Kidney capillary endothelial cell (primary cell): ENCODE data around the gene HBA2.
"Not testable (repeated sequence)": the region's sequence is repeated elsewhere in the genome, so short reads cannot be mapped to it uniquely, and the experiment has no call there.

Experiments used
- DNase-seq: peaks from one replicate; pipeline ENCODE4 v3.0.0-alpha.2; 2018; ENCODE audit warnings: low spot score

Gene HBA2

GRCh38 chr16:155031-155398 lies 17.7 kb upstream of the HBA2 start:
- DNase-seq = no peak

GRCh38 chr16:159136-159849 lies 13.4 kb upstream of the HBA2 start:
- no peak for DNase-seq

GRCh38 chr16:160242-160641 lies 12.4 kb upstream of the HBA2 start:
- DNase-seq = not testable (repeated sequence)

- no peak for DNase-seq
Measured at GRCh38 chr16:160691-161190, 11.9 kb upstream of the HBA2 start.

GRCh38 chr16:162271-162991 lies 10.2 kb upstream of the HBA2 start:
- no peak for DNase-seq

- not testable (repeated sequence) for DNase-seq
Measured at GRCh38 chr16:163139-163538, 9.5 kb upstream of the HBA2 start.

GRCh38 chr16:163696-164095 lies 9.0 kb upstream of the HBA2 start:
- DNase-seq = not testable (repeated sequence)

GRCh38 chr16:164134-164823 lies 8.4 kb upstream of the HBA2 start:
- not testable (repeated sequence) for DNase-seq

- DNase-seq = no peak
Measured at GRCh38 chr16:164827-165538, 7.7 kb upstream of the HBA2 start.

GRCh38 chr16:165539-166374 lies 6.9 kb upstream of the HBA2 start, which contains the start of gene HBM:
Gene HBM (plus strand): TSS chr16:165978. CDS start chr16:165998, 20 bp downstream.
- no peak for DNase-seq

- DNase-seq = no peak
Measured at GRCh38 chr16:166375-167121, 6.1 kb upstream of the HBA2 start.

GRCh38 chr16:167122-167690 lies 5.5 kb upstream of the HBA2 start:
- no peak for DNase-seq

GRCh38 chr16:168424-168823 lies 4.3 kb upstream of the HBA2 start:
- DNase-seq = no peak

- no peak for DNase-seq
Measured at GRCh38 chr16:169014-169413, 3.7 kb upstream of the HBA2 start.

- peak; percentile 11 for DNase-seq
Measured at GRCh38 chr16:170088-170507, 2.6 kb upstream of the HBA2 start.

GRCh38 chr16:170788-171187 lies 1.9 kb upstream of the HBA2 start:
- no peak for DNase-seq

- not testable (repeated sequence) for DNase-seq
Measured at GRCh38 chr16:173211-173854, 657 bp downstream of the HBA2 start.

- not testable (repeated sequence) for DNase-seq
Measured at GRCh38 chr16:173928-174769, 1.5 kb downstream of the HBA2 start.
